DMS114 treated with DMSO at 0.1 percent for 48 hours (cell line): ENCODE results near the gene AQP3.
"Not testable (repeated sequence)": the region's sequence is repeated elsewhere in the genome, so short reads cannot be mapped to it uniquely, and the experiment has no call there.

Source experiments
- DNase-seq: peaks from one replicate; lab custom pipeline; 2025; ENCODE audit not compliant: unreplicated experiment; lab: John Stamatoyannopoulos, UW

The AQP3 gene

DNA sequence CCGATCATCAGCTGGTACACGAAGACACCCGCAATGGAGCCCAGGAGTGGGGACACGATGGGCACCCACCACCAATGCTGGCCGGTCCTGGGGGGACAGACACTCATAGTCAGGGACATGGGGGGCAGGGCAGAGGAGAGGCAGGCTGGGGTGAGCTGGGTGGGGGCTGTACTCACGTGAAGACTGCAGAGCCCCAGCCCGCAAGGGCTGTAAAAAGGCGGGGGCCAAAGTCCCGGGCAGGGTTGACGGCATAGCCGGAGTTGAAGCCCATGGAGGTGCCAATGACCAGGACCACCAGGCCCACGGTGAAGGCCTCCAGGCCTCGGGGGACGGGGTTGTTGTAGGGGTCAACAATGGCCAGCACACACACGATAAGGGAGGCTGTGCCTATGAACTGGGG, 5.3 kb downstream of the AQP3 start:
- no peak for DNase-seq

GRCh38 chr9:33440609-33441008, 6.8 kb downstream of the AQP3 start:
- no peak for DNase-seq

DNA sequence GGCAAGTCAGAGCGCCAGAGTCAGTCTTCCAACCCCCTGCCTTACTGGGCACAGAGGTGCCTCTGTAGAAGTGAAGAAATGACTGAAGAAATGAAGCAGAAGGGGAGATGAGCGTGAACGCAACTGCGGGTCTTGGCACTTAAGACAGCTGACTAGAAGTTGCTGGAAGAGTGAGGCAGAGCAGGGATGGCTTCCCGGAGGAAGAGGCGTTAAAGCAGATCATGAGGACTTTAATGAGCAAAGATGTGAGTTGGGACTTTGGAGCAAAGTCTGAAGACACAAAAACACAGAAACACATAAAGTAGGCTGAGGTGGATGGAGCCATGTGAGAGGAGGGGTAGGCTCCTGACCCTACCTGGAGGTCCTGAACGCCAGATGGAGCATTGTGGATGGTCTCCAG, 7.2 kb downstream of the AQP3 start:
- no peak for DNase-seq

DNA sequence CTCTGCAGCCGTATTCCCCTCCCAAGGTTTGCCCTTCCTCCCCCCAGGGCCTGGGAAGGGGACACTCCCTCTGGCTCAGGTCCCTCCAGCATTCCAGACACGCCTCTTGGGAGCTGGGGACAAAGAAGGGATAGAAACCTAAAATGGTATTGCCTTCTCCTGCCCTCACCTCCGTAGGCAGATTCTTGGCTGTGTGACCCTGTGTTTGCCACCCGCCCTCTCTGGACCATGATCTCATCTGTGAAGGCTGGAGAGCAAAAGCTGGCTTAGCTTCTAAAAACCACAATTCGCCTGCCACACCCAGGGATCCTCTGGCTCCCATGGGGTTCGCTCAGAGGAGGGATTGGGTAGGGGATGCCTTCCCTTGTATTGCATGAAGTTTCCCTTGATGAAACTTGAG, 7.7 kb downstream of the AQP3 start:
- no peak for DNase-seq

GRCh38 chr9:33438926-33439680, 8.3 kb downstream of the AQP3 start:
- DNase-seq: no peak

GRCh38 chr9:33437898-33438297, 9.5 kb downstream of the AQP3 start:
- no peak for DNase-seq

DNA sequence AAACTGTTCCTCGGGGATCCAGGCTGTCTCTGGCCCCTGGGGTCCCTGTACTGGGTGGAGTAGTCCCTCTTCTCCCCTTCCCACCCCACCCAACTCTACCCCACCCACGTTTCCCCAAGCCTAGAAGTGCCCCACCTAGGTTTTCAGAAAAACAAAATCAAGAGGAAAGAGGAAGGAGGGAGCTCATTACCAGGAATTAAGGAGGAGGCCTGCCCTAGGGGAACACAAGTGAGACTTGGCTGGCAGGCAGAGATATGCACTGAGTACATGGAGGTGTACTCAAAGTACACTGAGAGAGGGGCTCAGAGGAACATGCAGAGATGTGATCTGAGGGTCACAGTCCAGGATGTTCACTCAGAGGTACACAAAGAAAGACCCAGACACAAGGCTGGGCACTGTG, 10.2 kb downstream of the AQP3 start:
- DNase-seq: no peak

DNA sequence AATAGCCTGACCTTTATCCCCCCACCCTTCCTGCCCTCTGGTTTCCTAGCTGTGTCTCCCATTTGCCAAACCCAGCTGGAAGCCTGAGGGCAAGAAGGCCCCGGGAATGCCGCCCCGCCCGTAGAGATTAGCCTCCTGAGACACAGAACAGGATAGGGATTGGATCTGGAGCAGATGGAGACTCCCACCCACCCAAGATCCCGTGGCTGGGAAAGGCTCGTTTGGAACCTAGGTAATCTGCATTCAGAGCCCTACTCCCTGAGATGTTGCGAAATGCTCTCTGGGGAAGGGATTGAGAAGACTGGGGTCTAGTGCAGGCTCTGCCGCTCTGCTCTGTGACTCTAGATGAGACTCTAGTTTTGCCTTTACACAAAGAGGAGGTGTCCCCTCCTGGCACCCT, 10.9 kb downstream of the AQP3 start:
- DNase-seq: no peak

GRCh38 chr9:33435821-33436277, 11.5 kb downstream of the AQP3 start:
- DNase-seq: no peak

DNA sequence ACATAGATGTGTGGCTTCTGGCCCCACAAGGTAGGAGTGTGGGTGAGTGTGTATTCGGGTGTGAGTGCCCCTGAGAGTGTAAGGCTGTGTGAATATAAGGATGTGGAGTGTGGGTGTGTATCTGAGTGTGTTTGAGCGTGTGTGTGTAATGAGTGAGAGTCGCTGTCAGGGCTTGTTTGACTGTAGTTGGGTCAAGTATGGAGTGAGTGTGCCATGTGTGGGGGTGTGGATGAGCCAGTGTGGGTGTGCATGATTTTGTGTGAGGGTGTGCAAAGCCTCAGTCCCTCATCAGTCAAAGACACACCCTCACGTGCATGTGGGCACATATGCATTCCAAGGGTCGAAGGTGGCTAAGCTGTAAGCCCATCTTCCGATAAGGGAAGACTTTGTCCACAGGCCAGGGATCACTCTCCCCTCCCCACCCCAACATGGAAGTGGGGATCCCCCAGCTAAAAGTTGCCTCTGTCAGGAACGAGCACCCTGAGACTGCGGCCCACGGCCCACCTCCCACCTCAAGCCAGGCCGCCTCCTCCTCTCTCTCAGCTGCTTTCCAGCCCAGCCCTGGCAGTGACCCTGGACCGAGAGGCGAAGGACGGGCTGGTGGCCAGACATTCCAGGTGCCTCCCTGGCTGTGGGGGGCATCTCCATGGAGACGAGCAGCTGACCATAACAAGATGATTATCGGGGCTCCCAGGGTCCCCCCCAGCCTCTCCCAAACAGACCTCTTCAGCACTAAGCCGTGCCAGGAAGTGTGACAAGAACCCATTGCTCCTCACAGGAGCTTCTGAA, 12.9 kb downstream of the AQP3 start:
- no peak for DNase-seq

GRCh38 chr9:33433871-33434270, 13.5 kb downstream of the AQP3 start:
- DNase-seq: no peak

DNA sequence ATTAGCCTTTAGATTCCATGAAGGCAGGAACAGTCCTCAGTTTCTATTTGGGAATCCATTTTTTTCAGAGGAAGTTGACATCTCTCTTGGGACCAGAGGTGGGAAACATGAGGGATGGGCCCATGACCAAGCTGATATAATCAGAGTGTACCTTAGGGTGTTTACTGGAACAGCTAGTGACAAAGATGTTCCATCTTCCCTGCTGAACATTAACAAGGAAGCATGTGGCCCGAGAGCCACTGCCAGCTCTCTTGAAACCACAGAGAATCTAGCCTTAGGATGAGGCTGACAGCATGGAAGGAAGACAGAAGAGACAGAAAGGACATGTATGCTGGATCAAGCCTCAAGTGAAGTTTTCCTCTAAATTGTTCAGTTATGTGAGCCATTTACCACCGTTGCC, 16.0 kb downstream of the AQP3 start:
- DNase-seq: no peak

DNA sequence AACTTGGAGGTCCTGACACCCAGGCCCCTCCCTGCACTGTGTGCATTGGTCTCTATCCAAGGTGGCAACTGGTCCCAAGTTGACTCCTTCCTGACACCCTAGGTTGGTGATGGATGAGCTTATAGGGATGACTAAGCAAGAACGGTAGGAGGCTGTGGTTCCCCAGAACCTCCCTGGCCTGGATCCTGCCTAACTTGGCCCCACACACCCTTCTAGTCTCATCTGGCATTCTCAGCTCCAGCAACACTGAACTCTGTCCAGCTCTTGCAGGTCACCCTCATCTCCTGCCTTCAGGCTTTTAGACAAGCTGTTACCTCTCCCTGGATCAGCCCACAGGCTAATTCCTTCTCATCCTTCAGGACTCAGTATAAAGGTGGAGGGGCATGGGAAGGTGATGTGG, 16.5 kb downstream of the AQP3 start:
- no peak for DNase-seq

- DNase-seq: no peak
These were observed 18.0 kb downstream of the AQP3 start for GRCh38 chr9:33429256-33429985.

GRCh38 chr9:33426843-33427293, 20.5 kb downstream of the AQP3 start:
- DNase-seq: no peak

DNA sequence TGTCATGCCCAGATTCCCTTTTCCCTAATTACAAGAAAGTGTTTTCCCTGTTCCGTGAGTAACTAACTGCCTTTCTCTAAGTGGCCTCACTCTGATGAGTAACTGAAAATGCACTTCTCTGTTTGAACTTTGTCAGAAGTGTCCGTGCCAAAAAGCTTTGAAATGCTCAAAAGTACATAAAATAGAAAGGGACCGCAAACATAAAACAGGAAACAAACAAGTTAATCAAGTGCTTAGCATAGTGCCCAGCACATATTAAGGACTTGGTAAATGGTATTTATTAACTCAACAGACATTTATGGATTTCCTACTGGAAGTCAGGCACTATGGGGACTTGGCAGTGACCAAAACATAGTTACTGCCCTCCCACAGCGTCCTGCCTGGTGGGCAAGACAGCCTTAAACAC, 22.3 kb downstream of the AQP3 start:
- DNase-seq: no peak

DNA sequence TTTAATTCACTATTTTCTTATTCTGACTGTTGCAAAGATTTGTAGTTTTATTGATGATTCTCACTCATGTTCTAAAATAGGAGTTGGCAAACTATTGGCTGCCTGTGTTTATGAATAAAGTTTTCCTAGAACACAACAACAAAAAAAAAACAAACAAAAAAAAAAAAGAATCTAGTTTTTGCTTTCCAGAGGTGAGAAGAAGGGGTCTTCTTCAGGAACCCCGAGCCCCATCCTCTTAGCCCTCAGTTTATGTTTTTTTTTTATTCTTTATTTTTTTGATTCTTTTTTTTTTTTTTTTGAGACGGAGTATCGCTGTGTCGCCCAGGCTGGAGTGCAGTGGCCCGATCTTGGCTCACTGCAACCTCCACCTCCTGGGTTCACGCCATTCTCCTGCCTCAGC, 22.9 kb downstream of the AQP3 start:
- not testable (repeated sequence) for DNase-seq

- DNase-seq: not testable (repeated sequence)
These were observed 23.4 kb downstream of the AQP3 start for GRCh38 chr9:33424043-33424442.

DNA sequence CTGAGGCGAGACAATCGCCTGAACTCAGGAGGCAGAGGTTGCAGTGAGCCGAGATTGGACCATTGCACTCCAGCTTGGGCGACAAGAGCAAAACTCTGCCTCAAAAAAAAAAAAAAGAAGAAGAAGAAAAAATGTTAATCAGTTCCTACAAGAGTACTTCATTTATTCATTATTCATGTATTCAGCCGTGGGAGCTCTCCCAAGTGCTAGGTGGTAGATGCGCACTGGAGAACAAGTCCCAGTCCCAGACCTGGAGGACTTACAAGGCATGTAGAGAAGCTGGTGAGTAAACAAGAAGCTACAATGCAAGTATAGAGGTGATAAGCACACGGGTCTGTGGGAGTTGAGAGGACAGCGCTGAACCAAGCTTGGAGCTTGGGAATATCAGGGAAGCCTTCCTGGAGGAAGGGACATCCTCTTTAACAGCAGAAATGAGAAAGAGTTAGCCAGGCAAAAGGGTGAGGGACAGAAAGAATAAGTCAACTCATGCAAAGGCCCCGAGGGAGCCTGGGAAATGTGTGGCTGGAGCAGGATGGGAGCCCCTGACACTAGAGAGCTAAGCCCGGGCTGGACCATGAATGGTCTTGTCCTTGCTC, 27.6 kb downstream of the AQP3 start:
- DNase-seq: no peak

GRCh38 chr9:33418090-33418489, 29.3 kb downstream of the AQP3 start:
- no peak for DNase-seq

DNA sequence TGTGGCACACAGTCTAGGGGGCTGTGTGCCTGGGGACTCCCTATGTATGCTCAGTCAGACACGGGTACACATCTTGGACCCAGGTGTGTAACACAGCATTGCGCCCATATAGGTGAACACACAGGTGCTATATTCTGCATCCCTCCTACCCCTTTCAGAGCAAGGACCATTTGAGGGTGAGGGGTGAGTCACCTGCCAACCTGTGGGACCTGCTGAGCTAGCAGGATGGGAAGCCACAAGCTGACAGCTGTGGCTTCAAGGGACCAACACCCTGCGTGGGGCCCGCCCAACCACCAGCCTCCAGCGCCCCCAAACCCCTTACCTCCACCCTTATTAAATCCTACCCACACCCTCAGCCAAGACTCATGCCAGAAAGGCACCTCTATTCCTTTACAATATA, 30.4 kb downstream of the AQP3 start:
- DNase-seq: no peak
